Measurements from ENCODE around the gene KRT39.

- TF ChIP-seq EZH2 (IDR thresholded peaks at IDR 0.05) (no peak), POLR2AphosphoS5 (IDR thresholded peaks at IDR 0.05; ENCODE audit: borderline replicate concordance, low read depth, low read length) (no peak), FOXP2 (optimal IDR thresholded peaks at IDR 0.05; ENCODE audit: control extremely low read depth, extremely low read length, insufficient read depth) (no peak)
These were observed 37.2 kb upstream of the KRT39 start for GRCh38 chr17:41003926-41004325.

All from SK-N-MC (cell line).